ENCODE data around the gene UBXN10. TPM values are rescaled to one million over a fixed set of nuclear protein-coding genes. Genes with fewer than 3 reads are reported as not detected.

UBXN10 gene
- total and polyA plus RNA-seq, 2 of the 8 experiments (the other 6 are each of a cell fraction or from before 2014, with no cell fraction given), result 0.43 to 0.68 TPM

DNA sequence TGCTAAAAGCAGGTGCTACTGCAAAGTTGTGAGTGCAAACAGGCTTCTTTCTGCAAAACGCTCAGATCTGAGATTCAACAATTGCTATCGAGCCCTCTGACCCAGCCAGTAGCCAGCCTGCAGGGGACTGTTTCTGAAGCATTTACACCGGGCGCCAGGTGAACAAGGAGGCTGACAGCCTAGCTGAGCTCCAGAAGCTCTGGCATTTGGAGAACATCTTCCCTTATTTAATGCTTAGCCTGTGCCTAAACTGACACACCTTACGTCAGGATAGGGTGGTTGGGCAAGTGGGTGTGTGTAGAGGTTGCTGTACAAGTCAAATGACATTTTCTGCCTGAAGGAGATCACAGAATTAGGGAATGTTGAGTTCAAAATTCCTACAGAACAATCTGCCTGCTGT, 16.3 kb downstream of the UBXN10 start:
- Histone ChIP-seq H2AFZ (ENCODE audit: low read length) (no peak overlapping the region), H3K56ac (replicated peaks; ENCODE audit: insufficient read length, low read depth, low read length) (no peak overlapping the region), H2BK15ac (ENCODE audit: low read length) (no peak overlapping the region), H3K4me2 (ENCODE audit: insufficient read depth in 1 of 2, low read depth in 2 of 2, low read length in 2 of 2) (no peak overlapping the region), H3K18ac (ENCODE audit: extremely low read depth, low read length) (no peak overlapping the region), H3K36me3 (ENCODE audit: control insufficient read depth in 2 of 4, insufficient read depth in 4 of 4, low read length in 3 of 4) (no peaks in the 10 kb centered on the region), H2AK5ac (ENCODE audit: low read depth, low read length) (no peak overlapping the region), H2BK120ac (replicated peaks; ENCODE audit: low read depth, low read length) (no peak overlapping the region), H2BK5ac (ENCODE audit: low read depth, low read length) (no peak overlapping the region), H3K27me3 (replicated peaks in 1 of 4; ENCODE audit: control insufficient read depth in 3 of 4, extremely low read depth in 1 of 4, insufficient read depth in 3 of 4, low read length in 3 of 4) (no peaks in the 10 kb centered on the region; a peak in 1 of 7 replicates), H3K9ac (replicated peaks in 1 of 4; ENCODE audit: extremely low read depth in 1 of 4, low read depth in 3 of 4, low read length in 3 of 4) (no peak overlapping the region), H2BK20ac (ENCODE audit: low read length) (no peak overlapping the region), H3K79me2 (ENCODE audit: control insufficient read depth in 1 of 2, insufficient read depth in 2 of 2, low read length in 2 of 2) (no peaks in the 10 kb centered on the region), H3K14ac (ENCODE audit: insufficient read length) (no peak overlapping the region), H3K9me3 (ENCODE audit: insufficient read depth in 2 of 2, low read depth in 1 of 2, low read length in 1 of 2) (no peaks in the 10 kb centered on the region), H3K4ac (replicated peaks; ENCODE audit: insufficient read length, low read depth, low read length) (no peak overlapping the region), H3K27ac (ENCODE audit: low read depth, low read length) (no peak overlapping the region), H4K20me1 (replicated peaks in 1 of 2; ENCODE audit: control insufficient read depth in 1 of 2, insufficient read depth in 2 of 2, low read length in 2 of 2) (no peaks in the 10 kb centered on the region), H3K4me3 (ENCODE audit: extremely low read depth in 1 of 4, insufficient read depth in 2 of 4, low read depth in 3 of 4, low read length in 4 of 4) (no peak overlapping the region), H3K4me1 (replicated peaks in 1 of 4; ENCODE audit: control insufficient read depth in 3 of 4, insufficient read depth in 4 of 4, low read length in 3 of 4) (no peaks in the 10 kb centered on the region), H3K23me2 (ENCODE audit: low read depth, low read length) (no peaks in the 10 kb centered on the region), H3K79me1 (ENCODE audit: low read depth, low read length) (no peaks in the 10 kb centered on the region), H4K8ac (ENCODE audit: extremely low read depth, insufficient read depth, low read length) (no peak overlapping the region), H4K91ac (replicated peaks; ENCODE audit: insufficient read length, low read length) (no peak overlapping the region), H3K23ac (ENCODE audit: insufficient read length) (no peak overlapping the region), H2BK12ac (ENCODE audit: low read depth, low read length) (no peak overlapping the region), H4K5ac (ENCODE audit: insufficient read length, low read depth, low read length) (no peak overlapping the region)
- ChIA-PET POLR2A (ENCODE audit: partially characterized antibody) (no interaction called here), CTCF (ENCODE audit: partially characterized antibody) (interaction anchor here (0.7 to 2.3 kb wide), 13 partner anchors 10 to 390 kb away, joined by 3 to 11 read pairs (median 5); no protein-coding TSS in a partner anchor)
- DNase-seq (ENCODE audit: low read depth in 1 of 2, low spot score in 2 of 2) (no peak), FAIRE-seq (no peak)
- TF ChIP-seq HDAC6 (IDR thresholded peaks at IDR 0.05; ENCODE audit: low read depth, low read length) (no peak), KDM5A (IDR thresholded peaks at IDR 0.05; ENCODE audit: low read length) (no peak), GABPA (IDR thresholded peaks at IDR 0.05; ENCODE audit: borderline replicate concordance, insufficient read depth, low read length) (no peak)
- WGBS, 2 experiments (ENCODE audit: extremely low coverage in 1 of 2, insufficient coverage in 1 of 2, insufficient read length in 1 of 2, insufficient replicate concordance in 2 of 2, low coverage in 1 of 2, low lambda C conversion rate in 2 of 2, missing lambda C conversion rate in 1 of 2), result 89% methylated on average over 5 of the region's 5 CpGs; no CpG with 5 or more reads in 1 of the 2 experiments
